ENCODE data around the gene CLCN7. TPM values are rescaled to one million over a fixed set of nuclear protein-coding genes. Genes with fewer than 3 reads are reported as not detected.

CLCN7 gene
- total and polyA plus RNA-seq, 2 of the 13 experiments (the other 11 are each of a cell fraction or from before 2014, with no cell fraction given), result 24.6 to 25.1 TPM

DNA sequence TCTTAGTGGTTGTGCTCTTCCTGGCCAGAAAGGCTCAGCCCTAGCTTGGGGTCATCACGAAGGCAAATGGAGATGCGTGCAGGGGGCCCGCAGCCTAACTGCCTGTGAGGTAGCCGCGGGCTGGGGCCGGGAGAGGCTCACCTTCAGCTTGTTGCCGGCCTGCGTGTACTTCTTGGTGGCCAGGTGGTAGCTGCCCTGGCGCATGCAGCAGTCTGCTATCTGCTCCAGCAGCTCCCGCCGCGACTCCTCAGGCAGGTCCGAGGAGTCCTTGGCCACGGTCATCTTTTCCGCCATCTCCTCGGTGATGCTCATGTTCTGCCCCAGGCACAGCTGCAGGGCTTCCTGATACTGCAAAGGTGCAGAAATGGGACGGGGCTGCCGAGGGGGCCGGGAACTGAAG is 45.6 kb upstream of the CLCN7 start (continued):
- TF ChIP-seq ZNF572 (CRISPR knock-in tag; IDR thresholded peaks at IDR 0.05) (no peak), ZFP41 (CRISPR knock-in tag; IDR thresholded peaks at IDR 0.05; ENCODE audit: borderline replicate concordance) (no peak), PRDM10 (CRISPR knock-in tag; IDR thresholded peaks at IDR 0.05; ENCODE audit: low read depth) (no peak), ZNF660 (CRISPR knock-in tag; IDR thresholded peaks at IDR 0.05; ENCODE audit: borderline replicate concordance, low read depth) (no peak), ZNF773 (CRISPR knock-in tag; IDR thresholded peaks at IDR 0.05; ENCODE audit: borderline replicate concordance) (no peak)

- Histone ChIP-seq H3K79me2 (ENCODE audit: insufficient read depth, low read length) (no peaks in the 10 kb centered on the region), H3K4me2 (ENCODE audit: low read depth, low read length) (no peak overlapping the region), H4K20me1 (ENCODE audit: insufficient read depth, low read length) (no peaks in the 10 kb centered on the region), H3K4me1 (ENCODE audit: insufficient read depth, low read length) (no peaks in the 10 kb centered on the region), H3K9ac (ENCODE audit: insufficient read depth, low read depth, low read length) (no peak overlapping the region), H3K27me3 (ENCODE audit: control insufficient read depth in 1 of 2, insufficient read depth in 2 of 2, low read length in 2 of 2) (no peaks in the 10 kb centered on the region), H3K36me3 (replicated peaks in 1 of 2; ENCODE audit: control insufficient read depth in 1 of 2, insufficient read depth in 2 of 2, low read length in 2 of 2) (no peaks in the 10 kb centered on the region; a peak in 1 of 5 replicates), H3K27ac (ENCODE audit: extremely low read length, insufficient read depth, low read length) (no peak overlapping the region), H2AFZ (ENCODE audit: low read length) (no peak overlapping the region), H3K9me3 (ENCODE audit: low read length) (no peaks in the 10 kb centered on the region), H3K4me3 (replicated peaks in 1 of 3; ENCODE audit: insufficient read depth in 1 of 3, low read depth in 2 of 3, low read length in 3 of 3) (no peak overlapping the region)
- POLR2A ChIA-PET, result no interaction called here
- no TSS peak for BruUV-seq (replicated peaks)
- no peak for FAIRE-seq
- in situ Hi-C loops (cut with HindIII; ENCODE audit: extremely low pct_ligation_motif_present, low pct_unique_long_range_greater_than_20kb), result no loop called here
- intact Hi-C loops (cut with micrococcal nuclease; ENCODE audit: unreplicated experiment), result no loop called here
- WGBS (ENCODE audit: low lambda C conversion rate), result 93% methylated on average over 10 of the region's 17 CpGs
- no peak for DNase-seq (ENCODE audit: low spot score)
- CTCF ChIA-PET (ENCODE audit: low intra/inter-chr PET ratio, low total read pairs), result no interaction called here
- ATAC-seq, result no peak
- TF ChIP-seq CHD4 (IDR thresholded peaks at IDR 0.05; ENCODE audit: borderline replicate concordance, low read length), result no peak
These were observed 45.0 kb upstream of the CLCN7 start for GRCh38 chr16:1519831-1520230.
